Measurements from ENCODE around the gene ANGPT4.
"Not testable (repeated sequence)": the region's sequence is repeated elsewhere in the genome, so short reads cannot be mapped to it uniquely, and the experiment has no call there.

Gene ANGPT4

GRCh38 chr20:845226-845868 lies 70.8 kb downstream of the ANGPT4 start:
- DNase-seq (ENCODE audit: low read depth, low spot score), result peak; percentile 29

DNA sequence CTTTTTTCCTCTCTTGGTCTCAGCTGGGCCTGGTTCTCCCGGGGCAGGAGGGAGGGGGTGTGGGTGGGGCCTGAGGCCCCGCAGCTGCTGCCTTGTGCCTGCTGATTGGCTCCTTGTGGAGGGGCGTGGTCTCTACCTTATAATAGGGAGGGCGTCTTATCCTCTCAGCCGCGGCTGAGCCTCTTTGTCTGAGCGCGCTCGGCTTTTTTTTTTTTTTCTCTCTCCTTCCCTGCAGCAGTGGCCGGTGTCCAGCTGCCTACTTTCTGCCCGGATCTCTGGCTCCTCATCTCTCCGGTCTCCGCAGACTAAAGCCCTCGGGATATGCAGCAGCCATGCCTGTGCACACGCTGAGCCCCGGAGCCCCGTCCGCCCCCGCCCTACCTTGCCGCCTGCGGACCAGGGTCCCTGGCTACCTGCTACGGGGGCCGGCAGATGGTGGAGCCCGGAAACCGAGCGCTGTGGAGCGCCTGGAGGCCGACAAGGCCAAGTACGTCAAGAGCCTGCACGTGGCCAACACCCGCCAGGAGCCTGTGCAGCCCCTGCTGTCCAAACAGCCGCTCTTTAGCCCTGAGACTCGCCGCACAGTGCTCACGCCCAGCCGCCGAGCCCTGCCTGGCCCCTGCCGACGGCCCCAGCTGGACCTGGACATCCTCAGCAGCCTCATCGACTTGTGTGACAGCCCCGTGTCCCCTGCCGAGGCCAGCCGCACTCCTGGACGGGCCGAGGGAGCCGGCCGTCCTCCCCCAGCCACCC lies 71.5 kb downstream of the ANGPT4 start:
- peak; percentile 92 for DNase-seq (ENCODE audit: low read depth, low spot score)

- no peak for DNase-seq (ENCODE audit: low read depth, low spot score)
These were observed 72.2 kb downstream of the ANGPT4 start for GRCh38 chr20:843912-844311.

DNA sequence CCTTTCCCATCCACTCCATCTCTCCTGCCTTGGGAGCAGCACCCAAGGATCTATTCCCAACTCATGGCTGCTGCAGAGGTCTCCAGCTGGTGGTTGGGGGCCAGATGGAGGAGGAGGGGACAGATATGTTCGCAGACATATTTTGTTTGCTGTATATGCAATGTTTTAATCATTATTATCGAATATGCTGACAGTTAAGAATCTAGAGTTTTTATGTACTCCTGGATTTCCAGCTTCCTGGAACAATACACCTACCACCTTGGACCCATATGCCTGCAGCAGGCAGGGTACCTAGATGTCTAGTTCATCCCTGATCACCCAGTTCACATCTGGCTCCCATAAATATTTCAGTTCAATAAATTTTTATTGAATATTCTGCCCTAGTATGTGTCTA lies 73.6 kb downstream of the ANGPT4 start:
- DNase-seq (ENCODE audit: low read depth, low spot score), result no peak

DNA sequence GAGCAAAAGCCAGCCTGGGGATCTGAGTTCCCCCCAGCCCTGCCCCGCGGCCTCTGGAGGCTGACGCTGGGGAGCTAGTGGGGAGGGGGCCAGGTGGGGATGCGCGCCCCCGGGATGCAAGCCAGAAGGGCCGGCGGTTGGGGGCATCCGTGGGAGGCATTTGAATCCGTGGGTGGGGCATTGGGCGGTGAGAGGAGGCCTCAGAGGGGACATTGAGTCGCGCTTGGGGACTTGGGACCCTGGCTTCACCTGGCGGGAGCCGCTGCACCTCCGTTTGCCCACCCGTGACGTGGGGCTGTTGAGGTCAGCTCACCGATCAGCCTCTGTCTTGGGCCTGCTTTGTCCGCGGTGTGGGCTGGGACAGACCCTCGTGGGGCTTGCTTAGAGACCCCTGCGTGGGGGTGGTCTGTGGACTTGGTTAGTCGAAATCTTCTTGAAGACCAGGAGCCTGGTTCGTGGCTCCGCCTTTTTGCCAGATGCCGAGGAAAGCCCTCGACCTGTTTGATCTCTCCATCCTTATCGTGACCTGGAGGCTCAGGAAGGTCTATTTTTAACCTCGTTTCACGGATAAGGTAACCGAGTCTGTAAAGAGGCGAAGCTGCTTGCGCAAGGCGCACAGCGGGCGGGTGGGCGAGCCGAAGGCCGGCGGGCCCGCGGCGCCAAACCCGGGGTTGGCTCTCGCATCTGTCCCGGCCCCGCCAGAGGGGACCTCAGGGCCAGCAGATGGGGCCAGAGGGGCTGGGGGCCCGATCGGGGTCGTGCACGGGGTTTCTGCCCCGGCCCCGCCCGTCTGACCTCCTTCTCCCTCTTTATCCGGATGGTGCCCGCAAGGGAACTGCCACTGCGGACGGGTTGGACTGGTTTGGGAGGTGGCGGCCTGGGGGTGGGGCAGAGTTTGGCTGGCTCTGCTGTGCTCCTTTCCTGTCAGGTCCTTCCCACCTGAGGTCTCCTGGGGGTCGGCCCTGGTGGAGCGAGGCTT lies 74.3 kb downstream of the ANGPT4 start:
- DNase-seq (ENCODE audit: low read depth, low spot score), result peak; percentile 91

DNA sequence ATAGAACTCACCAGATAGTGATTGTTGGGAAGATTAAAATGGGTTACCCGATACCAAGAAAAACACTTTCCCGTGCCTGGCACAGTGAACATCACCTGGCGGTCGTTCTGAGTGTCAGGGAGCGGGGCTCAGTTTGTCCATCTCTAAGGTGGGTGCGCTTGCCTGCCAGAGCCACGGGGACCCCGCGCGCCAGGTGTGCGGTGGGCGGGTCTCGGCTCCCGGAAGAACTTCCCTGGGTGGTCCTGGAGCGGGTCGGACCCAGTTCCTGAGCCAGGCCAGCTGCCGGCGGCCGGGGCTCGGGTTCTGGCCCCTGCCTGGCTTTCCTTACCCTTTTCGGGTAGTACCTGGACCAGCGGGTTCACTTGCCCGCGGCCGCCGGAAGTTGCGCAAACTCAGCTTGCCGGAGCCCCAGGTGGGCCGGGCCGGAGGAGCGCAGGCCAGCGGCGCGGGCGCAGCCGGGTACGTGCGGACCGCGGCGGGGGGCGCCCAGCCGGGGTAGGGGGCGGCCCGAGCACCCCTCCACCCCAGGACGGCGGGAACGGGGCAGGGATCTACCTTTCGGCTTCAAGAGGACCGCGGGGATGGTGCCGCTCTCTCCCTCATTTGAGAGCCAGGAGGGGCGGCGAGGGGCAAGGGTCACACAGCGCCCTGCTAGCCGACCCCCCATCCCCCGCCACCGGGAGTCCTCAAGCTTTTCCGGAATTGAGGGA lies 75.1 kb downstream of the ANGPT4 start:
- peak; percentile 25 for DNase-seq (ENCODE audit: low read depth, low spot score)

GRCh38 chr20:840503-840857 lies 75.7 kb downstream of the ANGPT4 start:
- DNase-seq (ENCODE audit: low read depth, low spot score), result no peak

- DNase-seq (ENCODE audit: low read depth, low spot score), result no peak
These were observed 76.5 kb downstream of the ANGPT4 start for GRCh38 chr20:839626-840025.

- no peak for DNase-seq (ENCODE audit: low read depth, low spot score)
These were observed 77.1 kb downstream of the ANGPT4 start for GRCh38 chr20:839015-839414.

DNA sequence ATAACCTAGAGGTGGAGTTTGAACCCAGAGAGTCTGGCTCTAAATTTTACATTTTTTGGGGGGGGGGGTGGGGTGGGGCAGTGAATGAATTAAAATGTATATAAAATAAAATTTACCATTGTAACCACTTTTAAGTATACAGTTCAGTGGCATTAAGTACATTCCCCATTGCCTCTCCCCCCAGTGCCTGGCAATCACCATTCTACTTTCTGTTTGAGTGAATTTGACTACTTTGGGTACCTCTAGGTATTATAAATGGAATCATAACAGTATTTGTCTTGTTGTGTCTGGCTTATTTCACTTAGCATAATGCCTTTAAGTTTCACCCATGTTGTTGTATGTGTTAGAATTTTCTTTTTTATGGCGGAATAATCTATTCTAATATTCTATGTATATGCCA lies 79.9 kb downstream of the ANGPT4 start:
- DNase-seq (ENCODE audit: low read depth, low spot score), result no peak

DNA sequence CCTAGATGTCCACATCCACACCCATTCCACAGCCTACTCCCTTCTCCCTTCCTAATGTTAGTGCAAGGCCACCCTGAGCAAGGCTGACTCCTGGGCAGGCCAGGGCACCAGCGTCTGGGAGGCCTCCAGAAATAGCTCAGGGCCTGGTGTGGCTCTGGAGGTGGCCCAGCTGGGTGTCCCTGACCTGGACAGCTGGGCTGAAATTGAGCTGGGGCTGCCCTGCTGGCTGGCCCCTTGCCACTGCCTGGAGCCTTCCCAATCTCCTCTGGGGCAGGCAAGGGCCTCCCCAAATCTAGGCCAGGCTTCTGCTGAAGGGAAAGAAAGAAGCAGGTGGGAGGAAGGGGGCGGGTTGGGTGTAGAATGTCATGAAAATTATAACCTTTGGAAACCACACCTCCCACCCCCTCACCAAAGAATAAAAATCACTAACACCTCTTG lies 80.5 kb downstream of the ANGPT4 start:
- DNase-seq (ENCODE audit: low read depth, low spot score), result no peak

DNA sequence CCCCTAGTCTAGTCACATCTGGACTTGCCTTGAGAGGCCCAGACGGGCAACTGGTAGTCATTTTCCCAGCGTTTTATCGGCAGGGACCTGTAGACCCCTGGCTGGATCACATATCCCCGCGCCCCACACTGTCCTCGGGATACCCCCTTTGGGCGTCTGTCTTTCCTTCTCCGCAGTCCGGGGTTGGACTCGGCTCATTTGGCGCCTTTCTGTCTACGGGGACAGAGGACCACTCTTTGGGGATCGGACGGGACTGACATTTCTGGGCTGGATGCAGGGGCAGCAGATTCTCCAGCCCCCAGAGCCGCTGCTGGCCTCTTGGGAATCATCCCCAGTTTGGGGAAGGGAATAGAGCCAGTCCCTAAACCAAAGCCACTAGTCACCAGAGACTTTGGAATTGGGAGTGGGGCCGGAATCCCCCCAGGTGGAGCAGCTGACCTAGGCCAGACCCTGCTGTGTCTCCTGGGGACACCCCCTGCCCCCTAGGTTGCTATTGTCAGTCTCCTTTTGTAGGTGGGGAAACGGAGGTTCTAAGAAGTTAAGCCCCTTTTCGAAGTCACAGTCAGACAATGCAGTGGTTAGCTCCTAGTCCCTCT lies 81.9 kb downstream of the ANGPT4 start:
- DNase-seq (ENCODE audit: low read depth, low spot score), result no peak

GRCh38 chr20:833450-834150 lies 82.5 kb downstream of the ANGPT4 start, which contains the start of gene FAM110A:
TSS of gene FAM110A (plus strand) at chr20:833715. CDS start at chr20:844805, 11,090 bp downstream.
- peak; percentile 97 for DNase-seq (ENCODE audit: low read depth, low spot score)

DNA sequence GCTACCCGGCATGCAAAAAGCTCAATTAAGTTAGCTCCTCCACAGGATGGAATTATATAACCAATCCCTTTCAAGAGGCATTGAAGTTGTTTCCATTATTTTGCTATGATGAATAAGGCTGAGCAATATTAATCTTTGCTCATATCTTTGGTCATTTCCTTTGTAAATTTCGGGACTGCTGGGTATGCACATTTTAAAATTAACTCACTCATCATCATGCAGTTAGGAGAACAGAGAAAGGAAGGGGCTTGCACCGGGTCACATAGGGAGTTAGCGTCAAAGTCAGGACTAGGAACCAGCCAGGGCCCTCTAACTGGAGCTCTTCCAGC lies 83.0 kb downstream of the ANGPT4 start:
- no peak for DNase-seq (ENCODE audit: low read depth, low spot score)

DNA sequence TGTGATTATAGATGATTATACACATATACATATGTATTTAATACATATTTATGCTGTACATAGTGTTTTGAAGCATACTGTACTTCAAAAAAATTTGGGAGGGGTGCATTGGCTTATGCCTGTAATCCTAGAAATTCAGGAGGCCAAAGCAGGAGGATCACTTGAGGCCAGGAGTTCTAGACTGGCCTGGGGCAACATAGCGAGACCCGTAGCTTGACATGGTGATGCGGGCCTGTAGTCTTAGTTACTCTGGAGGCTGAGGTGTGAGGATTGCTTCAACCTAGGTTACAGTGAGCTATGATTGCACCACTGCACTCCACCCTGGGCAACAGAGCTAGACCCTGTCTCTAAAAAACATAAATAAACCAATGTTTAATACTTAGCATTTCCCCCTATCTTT lies 84.2 kb downstream of the ANGPT4 start:
- DNase-seq (ENCODE audit: low read depth, low spot score), result no peak

DNA sequence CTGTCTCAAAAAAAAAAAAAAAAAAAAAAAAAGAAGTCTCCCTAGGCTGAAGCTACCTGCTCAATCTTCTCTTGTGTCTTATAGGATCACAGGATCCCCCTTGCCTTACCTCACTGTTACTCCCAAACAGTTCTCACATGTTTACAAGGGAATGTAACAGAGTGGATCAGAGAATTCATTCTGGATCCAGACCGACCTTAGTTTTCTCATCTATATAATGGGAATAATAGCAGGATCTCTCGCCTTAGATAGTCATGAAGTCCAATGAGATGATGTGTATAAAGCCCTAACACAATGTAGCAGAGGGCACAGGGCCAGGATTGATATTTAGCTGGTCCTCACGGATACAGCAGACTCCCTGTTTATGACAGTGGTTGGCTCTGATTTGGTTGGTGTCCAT lies 84.9 kb downstream of the ANGPT4 start:
- no peak for DNase-seq (ENCODE audit: low read depth, low spot score)

DNA sequence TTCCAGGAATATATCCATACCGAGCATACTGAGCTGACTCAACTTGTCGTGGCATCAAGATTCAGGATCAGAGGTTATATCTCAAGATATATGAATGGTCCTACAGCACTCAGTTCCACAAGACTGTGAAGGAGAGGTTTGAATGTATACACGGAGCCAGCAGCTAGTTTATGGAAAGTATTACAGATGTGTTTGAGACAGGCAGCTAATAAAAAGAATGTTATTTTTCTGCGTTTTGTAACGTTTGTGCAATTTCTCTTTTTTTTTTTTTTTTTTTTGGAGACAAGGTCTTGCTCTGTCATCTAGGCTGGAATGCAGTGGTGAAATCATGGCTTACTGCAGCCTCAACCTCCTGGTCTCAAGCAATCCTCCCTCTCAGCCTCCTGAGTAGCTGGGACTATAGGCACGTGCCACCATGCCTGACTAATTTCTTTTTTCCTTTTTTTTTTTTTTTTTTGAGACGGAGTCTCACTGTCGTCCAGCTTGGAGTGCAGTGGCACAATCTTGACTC lies 86.1 kb downstream of the ANGPT4 start:
- no peak for DNase-seq (ENCODE audit: low read depth, low spot score)

GRCh38 chr20:829551-829950 lies 86.6 kb downstream of the ANGPT4 start:
- DNase-seq (ENCODE audit: low read depth, low spot score), result no peak

- peak; percentile 30 for DNase-seq (ENCODE audit: low read depth, low spot score)
These were observed 87.1 kb downstream of the ANGPT4 start for GRCh38 chr20:828987-829386.

DNA sequence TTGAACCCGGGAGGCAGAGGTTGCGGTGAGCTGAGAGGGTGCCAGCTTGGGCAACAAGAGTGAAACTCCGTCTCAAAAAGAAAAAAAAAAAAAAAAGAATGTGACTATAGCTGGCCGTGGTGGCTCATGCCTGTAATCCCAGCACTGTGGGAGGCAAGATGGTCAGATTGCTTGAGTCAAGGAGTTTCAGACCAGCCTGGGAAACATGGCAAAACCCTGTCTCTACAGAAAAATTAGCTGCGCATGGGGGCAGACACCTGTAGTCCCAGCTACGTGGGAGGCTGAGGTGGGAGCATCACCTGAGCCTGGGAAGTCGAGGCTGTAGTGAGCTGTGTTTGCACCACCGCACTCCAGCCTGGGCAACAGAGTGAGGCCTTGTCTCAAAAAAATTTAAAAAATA lies 88.2 kb downstream of the ANGPT4 start:
- not testable (repeated sequence) for DNase-seq (ENCODE audit: low read depth, low spot score)
